Activated CD8-positive, alpha-beta memory T cell treated with anti-CD3 and anti-CD28 coated beads for 1 hour (primary cell): ENCODE results near the gene TRAPPC6A.

Experiments
- DNase-seq, 2 donors: peaks; one replicate each; pipeline ENCODE4 v3.0.0-alpha.2; 2020; ENCODE audit warnings: low read depth in 1 of 2; ENCODE audit errors: extremely low read depth in 1 of 2

The TRAPPC6A gene

GRCh38 chr19:45186509-45187334, 8.7 kb upstream of the TRAPPC6A start:
- DNase-seq: no peak

GRCh38 chr19:45184115-45184514, 6.1 kb upstream of the TRAPPC6A start:
- no peak for DNase-seq

DNA sequence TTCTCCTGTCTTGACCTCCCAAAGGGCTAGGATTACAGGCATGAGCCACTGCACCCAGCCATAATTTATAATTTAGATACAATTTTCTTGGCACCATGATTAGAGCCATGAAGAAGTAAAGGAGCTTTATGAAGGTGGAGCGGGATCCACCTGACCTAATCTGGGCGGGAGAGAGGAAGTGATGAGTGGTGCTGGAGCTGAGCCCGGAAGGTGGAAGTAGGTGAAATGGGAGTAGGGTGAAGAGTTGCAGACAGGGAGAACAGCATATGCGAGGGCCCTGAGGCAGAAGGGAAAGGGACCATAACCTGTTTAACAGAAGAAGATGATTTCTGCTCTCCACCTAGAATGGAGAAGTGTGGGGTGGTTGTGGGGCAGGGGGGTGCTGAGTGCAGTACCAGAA, 4.7 kb upstream of the TRAPPC6A start:
- no peak for DNase-seq

- DNase-seq: no peak
Measured at GRCh38 chr19:45180936-45181335, 2.9 kb upstream of the TRAPPC6A start.

DNA sequence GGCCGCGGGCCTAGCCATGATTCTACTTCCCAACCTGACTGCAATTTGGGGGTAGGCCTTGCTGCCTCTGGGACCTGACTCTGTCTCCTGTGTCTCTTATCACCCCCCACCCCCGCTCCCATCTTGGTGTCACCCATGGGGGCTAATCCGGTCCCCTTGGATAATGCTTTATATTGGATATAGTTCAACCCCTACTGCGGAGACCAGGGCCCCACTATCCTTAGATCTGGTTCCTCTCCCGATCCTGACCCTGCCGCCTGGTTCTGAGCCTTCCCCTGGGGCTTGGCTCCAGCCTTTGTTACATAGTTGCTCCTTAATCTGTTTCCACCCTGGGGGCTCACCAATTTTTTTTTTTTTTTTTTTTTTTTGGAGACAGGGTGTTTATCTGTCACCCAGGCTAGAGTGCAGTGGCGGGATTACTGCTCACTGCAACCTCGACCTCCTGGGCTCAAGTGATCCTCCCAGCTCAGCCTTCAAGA, 1.9 kb upstream of the TRAPPC6A start:
- DNase-seq: no peak

DNA sequence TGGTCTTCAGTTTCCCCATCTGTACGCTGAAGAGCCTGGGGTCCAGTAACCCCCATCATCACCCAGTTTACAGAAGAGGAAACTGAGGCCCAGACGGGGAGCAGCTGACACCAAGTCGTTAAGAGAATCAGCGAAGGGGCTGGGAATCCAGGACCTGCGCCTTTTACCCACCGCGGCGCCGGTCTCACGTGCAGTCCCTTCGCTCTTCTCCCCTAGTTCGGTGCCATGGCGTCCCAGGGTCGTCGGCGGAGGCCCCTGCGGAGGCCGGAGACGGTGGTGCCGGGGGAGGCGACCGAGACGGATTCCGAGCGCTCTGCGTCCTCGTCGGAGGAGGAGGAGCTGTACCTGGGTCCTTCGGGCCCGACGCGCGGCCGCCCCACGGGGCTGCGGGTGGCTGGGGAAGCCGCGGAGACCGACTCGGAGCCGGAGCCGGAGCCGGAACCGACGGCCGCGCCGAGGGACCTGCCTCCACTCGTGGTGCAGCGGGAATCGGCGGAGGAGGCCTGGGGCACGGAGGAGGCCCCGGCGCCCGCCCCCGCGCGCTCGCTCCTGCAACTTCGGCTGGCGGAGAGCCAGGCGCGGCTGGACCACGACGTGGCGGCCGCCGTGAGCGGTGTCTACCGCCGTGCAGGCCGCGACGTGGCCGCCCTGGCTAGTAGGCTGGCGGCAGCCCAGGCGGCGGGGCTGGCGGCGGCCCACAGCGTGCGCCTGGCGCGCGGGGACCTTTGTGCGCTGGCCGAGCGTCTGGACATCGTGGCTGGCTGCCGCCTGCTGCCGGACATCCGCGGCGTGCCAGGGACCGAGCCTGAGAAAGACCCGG, 1.2 kb upstream of the TRAPPC6A start:
- DNase-seq: no peak

DNA sequence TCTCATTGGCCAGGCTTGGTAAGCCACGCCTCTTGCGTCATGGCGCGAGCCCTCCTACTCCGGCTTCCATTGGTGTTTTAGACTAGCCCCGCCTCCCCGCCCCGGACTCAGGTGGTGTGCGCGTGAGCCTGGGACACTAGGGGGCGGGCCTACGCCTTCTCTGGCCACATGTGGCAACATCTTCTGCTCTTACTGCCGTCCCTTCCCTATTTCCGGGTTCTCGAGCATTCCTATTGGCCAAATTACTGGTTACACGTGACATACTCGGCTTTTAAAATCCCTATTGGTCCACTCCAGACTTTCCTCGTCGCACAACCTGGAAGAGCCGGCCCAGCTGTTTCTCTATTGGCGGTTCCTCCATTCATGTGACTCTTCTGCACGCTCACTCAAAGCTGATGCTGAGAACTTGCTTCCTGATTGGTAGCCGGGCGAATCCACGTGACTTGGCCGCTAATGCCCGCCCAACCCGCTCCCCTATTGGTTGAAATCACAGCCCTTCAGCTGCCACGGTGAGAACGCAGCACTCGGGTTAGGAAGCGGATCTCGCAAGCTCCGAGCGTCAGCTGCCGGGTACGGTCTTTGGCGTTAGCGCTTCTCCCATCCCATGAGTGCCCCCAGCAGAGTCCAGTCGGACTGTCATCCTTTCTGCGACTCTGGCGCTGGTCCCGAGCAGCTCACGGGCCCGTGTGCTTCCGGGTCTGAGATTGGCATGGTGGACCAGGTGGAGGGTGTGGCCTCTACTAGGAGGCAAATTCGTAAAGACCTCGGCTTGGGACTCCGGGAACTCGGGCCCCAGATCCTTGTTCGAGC, 430 bp upstream of the TRAPPC6A start, which contains the start of gene BLOC1S3:
TSS of gene BLOC1S3 (plus strand) at position 523 of the 810 bp plus-strand sequence. CDS start 513 bp downstream, outside the sequence.
- peak; percentile 98 to 99 for DNase-seq

GRCh38 chr19:45175515-45176345, 2.3 kb downstream of the TRAPPC6A start:
- no peak for DNase-seq

- no peak for DNase-seq
Measured at GRCh38 chr19:45173816-45174215, 4.2 kb downstream of the TRAPPC6A start.

DNA sequence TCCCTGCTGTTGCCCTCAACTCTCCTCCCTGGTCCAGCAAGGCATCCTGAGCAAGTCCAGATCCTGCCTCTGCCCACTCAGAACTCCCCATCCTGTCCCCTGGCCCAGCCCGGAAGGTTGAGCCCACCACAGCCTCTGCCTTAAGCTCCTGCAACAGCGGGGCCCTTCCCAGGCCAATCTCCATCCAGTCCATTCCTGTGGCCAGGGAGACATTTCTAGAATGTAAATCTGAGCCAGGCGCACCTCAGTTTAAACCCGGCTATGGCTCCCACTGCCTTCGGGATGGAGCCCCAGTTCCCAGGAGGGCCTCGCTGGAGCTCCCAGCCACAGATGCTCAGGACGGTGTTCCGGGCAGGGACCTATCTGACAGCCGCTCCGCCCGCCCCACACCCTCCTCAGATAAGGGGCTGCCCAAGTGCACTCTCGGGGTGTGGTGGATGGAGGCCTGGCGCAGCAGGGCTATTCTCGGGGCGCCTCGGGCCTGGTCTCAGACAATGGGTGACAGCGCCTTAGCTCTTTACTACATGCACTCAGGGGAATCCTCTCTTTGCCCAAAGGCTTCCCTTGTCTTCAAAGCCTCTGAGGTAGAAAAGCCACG, 5.3 kb downstream of the TRAPPC6A start:
- DNase-seq: no peak

DNA sequence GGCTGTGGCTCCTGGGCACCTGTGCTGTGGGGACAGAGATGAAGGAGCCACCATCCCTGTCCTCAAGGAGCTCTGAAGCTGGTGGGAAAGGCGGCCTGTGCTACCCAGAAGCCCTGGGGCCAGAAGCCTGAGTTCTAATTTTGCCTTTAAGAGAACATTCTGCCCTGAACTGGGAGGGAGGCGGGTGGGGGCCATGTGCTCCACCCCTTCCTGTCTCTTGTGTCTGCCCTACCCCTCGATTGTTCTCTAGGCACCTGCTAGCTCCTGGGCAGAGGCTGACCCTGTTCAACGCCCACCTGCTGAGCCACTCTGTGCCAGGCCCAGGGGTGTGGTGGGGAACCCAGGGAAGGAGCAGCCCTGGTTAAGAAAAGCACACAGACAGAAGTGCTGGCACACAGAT, 5.9 kb downstream of the TRAPPC6A start:
- DNase-seq: no peak

- no peak for DNase-seq
Measured at GRCh38 chr19:45171211-45171623, 6.8 kb downstream of the TRAPPC6A start.

GRCh38 chr19:45170146-45171106, 7.6 kb downstream of the TRAPPC6A start:
- DNase-seq: no peak

GRCh38 chr19:45169602-45170001, 8.4 kb downstream of the TRAPPC6A start:
- DNase-seq: no peak

GRCh38 chr19:45168767-45169351, 9.2 kb downstream of the TRAPPC6A start:
- no peak for DNase-seq

DNA sequence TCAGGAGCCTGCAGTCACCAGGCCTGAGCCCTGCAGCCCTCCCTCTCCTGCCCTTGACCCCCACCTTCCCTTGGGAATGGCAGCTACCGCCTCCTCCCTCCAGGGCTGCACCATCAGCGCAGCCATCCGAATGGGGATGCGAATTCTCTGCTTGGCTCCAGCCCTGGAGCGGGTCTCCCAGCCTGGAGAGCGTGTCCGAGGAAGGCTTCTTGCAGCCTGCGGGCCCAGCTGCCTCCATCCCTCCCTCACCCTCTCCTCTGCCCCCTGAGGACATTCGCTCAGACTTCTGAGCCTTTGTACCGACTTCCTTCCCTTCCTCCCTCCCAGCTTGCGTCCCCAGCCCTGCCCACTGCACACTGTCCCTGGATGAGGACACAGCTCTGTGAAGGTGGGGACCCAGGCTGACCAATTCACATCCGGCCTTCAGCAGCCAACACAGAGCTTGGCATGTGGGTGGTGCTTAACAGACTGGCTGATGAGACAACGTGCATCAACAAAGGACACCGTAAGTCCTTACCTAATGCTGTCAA, 11.2 kb downstream of the TRAPPC6A start:
- DNase-seq: no peak

DNA sequence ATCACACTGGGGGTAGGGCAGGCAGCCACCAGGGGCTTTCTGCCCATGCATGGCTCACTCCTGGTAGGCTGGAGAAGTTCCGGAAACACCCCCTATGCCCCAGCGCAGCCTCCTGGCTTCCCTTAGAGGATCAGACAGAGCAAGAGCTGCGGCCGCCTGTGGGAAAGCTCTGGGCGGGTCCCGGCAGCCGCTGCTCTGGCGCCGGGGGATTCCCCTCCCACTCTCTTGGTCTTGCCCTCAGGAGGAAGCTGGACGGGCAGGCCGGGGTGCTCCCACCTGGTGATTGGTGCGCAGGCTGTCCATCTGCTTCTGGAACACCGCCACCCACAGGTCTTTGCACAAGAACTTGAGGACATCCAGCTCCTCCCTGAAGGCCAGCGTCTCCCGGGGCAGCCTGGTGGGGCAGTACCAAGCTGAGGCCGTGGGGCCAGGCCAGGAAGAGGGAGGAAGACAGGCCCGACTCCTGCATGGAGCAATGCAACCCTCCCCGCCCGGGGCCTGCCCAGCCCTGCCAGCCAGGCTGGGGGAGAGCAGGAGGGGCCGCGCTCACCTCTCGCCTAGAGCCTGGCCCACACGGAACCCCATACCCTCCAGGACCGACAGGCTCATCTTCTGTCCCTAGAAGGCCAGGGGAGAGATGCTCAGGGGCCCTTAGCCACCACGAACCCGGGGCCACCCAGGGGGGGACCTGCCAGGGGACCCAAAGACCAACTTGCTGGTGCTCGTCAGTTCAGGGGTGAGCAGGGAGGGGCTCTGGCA, 13.3 kb downstream of the TRAPPC6A start:
- DNase-seq: peak in 1 of 2 donors; percentile 11
